Astrocyte of the cerebellum (primary cell): ENCODE data around the gene KIF16B.

ENCODE experiments used
- DNase-seq: peaks from one replicate; pipeline ENCODE4 v3.0.0-alpha.2; 2011; ENCODE audit warnings: low read depth
- H3K4me3 ChIP-seq: 2 replicates; pipeline ENCODE4 v1.5.1; 2011; ENCODE audit warnings: mild to moderate bottlenecking, low read depth, low read length, moderate library complexity
- in situ Hi-C: cut with HindIII; loops from 2 replicates; pipeline ENCODE4 v1.10.0; 2017; ENCODE audit warnings: low sequenced_read_pairs
- TF ChIP-seq, protein P1 (sequence below): IDR thresholded peaks from 2 replicates; pipeline ENCODE4 v1.5.1; 2012; ENCODE audit warnings: low read length, low read depth, moderate library complexity, mild to moderate bottlenecking; ENCODE audit errors: missing control alignments

KIF16B gene

DNA sequence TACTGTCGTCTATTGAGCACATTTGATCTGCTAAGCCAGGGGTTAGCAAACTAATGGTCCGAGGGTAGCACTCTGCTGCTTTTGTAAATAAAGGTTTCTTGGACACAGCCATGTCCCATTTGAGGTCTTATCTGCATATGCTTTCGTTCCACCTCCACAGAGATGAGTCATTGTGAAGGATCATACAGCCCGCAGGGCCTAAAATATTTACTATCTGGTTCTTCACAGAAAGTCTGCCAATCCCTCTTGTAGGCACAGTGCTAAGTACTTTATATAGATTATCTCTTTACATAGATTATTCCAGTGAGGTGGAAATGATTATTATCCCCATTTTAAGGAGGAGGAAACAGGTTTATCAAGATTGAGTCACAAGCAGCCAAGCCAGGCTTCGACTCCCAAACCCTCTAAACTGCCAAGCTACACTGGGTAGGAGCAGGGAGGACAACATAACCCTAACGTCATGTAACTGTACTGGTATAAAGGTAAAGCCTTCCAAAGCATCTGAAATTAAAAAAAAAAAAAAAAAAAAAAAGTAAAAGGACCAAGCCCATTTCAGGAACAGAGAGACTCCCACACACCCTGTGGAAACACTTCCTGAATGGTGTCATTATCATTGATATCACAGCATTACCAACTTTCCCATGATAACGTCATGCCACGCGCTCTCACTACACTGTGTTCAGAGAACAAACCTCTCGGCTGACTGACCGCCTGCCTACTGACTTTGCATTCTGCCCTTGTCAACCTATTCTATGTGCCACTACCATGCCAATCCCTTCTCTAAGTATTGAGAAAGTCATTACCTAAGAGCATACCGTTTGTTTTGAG is 101.0 kb downstream of the KIF16B start:
- DNase-seq: no peak
- H3K4me3 ChIP-seq: no peak overlapping the region
- in situ Hi-C loops: no loop called here
- TF ChIP-seq, protein P1, sequence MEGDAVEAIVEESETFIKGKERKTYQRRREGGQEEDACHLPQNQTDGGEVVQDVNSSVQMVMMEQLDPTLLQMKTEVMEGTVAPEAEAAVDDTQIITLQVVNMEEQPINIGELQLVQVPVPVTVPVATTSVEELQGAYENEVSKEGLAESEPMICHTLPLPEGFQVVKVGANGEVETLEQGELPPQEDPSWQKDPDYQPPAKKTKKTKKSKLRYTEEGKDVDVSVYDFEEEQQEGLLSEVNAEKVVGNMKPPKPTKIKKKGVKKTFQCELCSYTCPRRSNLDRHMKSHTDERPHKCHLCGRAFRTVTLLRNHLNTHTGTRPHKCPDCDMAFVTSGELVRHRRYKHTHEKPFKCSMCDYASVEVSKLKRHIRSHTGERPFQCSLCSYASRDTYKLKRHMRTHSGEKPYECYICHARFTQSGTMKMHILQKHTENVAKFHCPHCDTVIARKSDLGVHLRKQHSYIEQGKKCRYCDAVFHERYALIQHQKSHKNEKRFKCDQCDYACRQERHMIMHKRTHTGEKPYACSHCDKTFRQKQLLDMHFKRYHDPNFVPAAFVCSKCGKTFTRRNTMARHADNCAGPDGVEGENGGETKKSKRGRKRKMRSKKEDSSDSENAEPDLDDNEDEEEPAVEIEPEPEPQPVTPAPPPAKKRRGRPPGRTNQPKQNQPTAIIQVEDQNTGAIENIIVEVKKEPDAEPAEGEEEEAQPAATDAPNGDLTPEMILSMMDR: no peak

DNA sequence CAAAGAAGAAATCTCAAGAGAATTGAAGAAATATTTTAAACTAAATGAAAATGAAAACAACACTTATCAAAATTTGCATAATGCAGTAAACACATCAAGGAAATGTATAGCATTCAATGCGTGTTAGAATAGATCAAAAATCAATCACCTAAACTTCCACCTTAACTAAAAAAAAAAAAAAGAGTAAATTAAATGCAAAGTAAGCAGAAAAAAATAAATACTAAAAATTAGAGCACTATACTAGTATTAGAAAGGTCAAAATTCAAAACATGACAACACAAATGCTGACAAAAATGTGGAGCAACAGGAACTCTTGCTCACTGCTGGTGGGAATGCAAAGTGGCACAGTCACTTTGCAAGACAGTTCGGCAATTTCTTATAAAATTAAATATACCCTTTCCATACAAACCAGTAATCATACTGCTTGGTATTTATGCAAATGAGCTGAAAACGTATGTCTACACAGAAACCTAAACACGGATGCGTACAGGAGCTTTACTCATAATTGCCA is 103.8 kb downstream of the KIF16B start:
- in situ Hi-C loops: no loop called here
- TF ChIP-seq, protein P1: no peak
- no peak overlapping the region for H3K4me3 ChIP-seq

DNA sequence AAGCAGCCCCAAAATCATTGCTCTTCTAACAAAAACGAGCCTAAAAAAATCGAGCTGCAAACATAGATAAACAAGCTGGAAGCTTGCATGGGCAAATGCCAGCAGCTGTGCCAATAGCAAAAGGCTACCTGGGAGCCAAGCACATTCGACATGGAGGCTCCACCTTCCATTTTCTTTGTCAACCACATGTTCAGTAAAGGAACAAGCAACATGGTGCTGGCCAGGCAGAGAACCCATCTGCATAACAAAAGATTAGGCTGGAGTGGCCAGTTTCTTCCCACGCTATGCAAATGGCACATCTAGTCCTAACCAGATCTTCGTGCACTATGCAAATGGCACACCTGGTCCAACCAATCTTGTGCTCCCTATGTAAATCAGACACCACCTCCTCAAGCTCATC is 110.5 kb downstream of the KIF16B start:
- H3K4me3 ChIP-seq: no peak overlapping the region
- in situ Hi-C loops: no loop called here
- TF ChIP-seq, protein P1: no peak
- no peak for DNase-seq

More for the DNA sequence above, 103.8 kb downstream of the KIF16B start:
- no peak for DNase-seq

DNA sequence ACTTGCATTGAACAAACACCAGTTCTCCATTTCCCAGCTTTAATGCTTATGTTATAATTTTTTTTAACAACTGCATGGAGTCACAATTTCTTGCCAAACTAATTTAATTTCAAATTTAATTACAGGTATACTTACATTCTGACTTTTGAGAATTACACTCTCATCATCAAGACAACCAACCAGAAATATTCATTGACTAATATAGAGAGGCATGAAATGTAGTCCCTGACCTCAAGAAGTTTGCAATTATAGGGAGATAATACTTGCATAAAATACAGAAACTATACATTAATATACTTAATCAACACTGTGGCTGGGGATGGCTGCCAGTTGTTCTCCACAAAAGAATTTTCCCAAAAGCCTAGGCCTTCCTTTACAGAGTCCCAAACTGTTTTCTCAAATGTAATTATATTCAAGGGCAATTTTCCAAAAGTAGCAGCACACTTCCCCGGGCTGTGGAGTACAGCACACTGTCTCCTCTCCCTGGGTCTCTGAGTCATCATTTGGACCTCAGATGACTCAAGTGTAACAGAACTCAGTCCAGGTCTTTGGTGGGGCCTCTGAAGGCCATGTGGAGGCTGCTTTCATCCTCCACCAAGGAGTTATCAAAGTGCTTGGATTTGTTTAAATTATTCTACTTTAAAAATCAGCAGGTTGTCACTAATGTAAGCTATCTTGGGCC is 114.1 kb downstream of the KIF16B start:
- DNase-seq: peak; percentile 87
- in situ Hi-C loops: no loop called here
- H3K4me3 ChIP-seq: no peak overlapping the region
- TF ChIP-seq, protein P1: no peak

DNA sequence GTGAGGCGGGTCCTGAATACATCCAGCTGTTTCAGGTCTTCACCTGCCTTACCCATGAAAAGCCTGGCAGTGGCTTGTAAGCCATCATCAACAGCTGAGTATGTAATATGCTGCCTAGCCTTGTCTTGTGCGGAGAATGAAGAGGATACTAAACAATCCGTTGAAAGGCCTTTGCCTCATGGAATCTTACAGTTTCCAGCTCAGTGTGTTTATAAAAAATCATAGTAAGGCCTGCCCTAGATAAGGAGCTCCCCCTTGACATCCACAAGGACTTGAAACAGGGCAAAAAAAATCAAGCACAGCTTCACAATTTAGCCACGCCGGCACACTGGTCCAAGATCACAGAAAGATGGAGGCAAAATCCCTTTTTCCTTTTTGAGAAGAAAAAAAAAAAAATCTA is 115.7 kb downstream of the KIF16B start:
- DNase-seq: no peak
- H3K4me3 ChIP-seq: no peak overlapping the region
- in situ Hi-C loops: no loop called here
- TF ChIP-seq, protein P1: no peak

DNA sequence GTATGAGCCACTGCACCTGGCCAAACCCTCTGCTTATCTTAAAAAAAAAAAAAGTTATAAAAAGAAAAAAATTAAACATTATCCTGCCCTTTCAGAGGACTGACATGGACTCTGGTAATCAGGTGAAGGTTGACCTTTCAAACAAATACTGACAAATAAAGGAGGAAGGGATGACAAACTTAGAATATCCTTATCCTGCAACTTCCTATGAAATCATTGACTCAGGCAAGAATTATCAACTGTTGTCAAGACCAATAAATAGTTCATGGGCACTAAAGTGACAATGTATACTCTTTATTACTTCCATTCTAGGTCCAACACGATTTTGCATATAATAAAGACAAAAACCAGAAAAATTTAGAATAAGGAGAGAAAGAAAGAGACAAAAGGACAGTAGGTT is 117.9 kb downstream of the KIF16B start:
- in situ Hi-C loops: no loop called here
- TF ChIP-seq, protein P1: no peak
- H3K4me3 ChIP-seq: no peak overlapping the region
- DNase-seq: no peak
